Measurements from ENCODE around the gene PRICKLE4. TPM values are rescaled to one million over a fixed set of nuclear protein-coding genes. Genes with fewer than 3 reads are reported as not detected.

The PRICKLE4 gene
- total RNA-seq, 1 donor from 2014 or later: 0.41 TPM

GRCh38 chr6:41768545-41769308 is 11.9 kb upstream of the PRICKLE4 start:
- DNase-seq (ENCODE audit: low spot score in 2 of 2) (no peak), FAIRE-seq (no peak)

- DNase-seq (ENCODE audit: low spot score in 2 of 2) (no peak), FAIRE-seq (no peak)
These were observed 11.2 kb upstream of the PRICKLE4 start for GRCh38 chr6:41769376-41769775.

DNA sequence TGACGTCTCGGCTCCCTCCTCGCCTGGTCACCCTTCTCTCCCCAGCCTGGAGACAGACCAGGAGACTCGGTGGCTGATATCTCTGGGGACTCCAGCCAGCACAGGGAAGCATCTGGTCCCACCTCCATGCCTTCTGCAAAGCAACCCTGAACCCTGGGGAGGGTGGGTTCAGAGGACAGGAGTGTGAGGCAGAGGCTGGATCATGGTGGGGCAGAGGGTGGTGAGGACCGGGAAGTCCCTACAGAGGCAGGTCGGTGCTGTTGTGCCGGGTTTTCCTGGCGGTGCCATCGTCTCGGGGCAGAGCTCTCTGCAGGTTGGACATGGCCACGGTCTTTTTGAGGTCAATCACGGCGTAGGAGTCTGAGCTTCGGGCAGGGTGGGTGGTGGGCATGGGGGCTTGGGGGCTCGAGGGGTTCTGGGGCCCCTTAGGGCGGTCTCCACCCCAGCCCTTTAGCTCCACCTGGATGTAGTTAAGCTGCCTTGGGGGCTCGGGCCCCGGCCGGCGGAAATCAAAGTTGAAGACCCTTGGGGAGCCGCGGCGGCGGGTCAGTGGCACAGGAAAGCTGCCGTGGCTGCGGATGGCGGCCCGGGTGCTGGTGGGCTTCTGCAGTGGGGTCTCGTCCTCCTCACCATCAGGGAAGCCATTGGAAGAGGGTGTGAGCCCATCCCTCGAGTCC is 10.1 kb upstream of the PRICKLE4 start:
- DNase-seq (ENCODE audit: low spot score in 2 of 2): no peak
- no peak for FAIRE-seq

DNA sequence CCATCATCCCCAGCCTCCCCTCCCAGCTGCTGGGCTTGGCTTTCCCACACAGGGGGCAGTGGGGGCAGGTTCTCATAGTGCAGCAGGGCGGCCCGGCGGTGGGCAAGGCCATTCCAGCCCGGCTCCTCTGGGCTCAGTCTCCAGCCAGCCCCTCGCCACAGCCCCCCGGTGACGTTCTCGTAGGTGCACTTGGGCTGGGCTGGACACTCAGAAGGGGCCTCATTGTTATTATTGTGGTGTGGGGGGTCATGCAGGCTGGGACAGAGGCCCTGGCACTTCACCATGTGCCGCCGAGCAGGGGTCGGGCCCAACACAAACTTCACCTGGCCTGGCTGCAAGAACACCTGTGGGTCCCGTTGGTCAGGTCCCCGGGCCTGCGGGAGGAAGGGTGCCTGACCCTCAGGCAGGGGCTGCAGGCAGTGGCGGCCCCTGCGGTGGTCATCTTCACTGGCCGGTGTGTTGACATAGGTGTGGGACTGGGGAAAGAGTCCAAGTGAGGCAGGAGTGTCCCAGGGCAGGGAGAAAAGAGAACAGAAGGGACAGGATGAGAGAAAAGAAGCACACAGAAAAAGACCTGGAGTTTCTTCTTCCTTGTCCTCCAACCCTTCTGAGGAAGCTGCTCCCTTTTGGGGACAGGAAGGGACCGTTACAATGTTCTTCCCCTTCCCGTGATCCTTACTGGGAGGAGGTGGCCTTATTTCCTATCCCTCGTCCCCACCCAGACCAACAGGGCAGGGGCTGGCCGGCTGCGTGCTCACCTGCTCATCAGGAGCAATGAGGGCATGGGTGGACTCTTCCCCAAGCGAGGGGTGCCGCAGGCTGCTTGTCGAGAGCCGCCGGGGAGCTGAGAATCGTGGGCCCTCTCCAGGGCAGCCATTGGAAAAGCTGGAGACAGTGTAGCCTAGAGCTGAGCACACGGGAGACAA is 9.3 kb upstream of the PRICKLE4 start:
- DNase-seq (ENCODE audit: low spot score in 2 of 2): no peak
- no peak for FAIRE-seq

- FAIRE-seq: no peak
- DNase-seq (ENCODE audit: low spot score in 2 of 2): no peak
These were observed 5.7 kb upstream of the PRICKLE4 start for GRCh38 chr6:41774841-41775240.

DNA sequence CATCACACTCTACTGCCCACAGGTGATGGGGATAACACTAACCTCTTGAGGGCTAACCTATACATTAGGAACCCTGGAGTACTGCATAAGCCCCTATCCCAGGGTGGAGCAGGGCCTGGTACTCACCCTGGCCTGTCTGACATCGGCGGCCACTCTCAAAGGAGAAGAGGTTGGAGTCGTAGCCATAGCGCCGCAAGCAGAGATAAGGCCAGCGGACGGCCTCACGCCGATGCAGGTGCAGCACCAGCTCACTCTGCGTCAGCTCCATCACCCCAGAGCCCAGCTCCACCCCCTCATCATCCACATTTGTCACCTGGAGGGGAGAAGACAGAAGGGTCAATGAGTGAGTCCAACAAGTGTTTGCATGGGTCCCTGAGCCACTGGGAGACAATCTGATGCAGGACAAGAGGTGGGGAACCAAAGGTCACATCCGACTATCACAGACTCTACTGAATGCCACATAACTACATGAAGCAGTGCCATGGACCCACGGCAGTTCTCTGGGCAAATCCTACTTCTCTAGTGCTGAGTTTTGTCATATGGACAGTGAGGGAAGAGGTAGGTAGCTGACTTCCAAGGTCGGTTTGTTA is 5.2 kb upstream of the PRICKLE4 start:
- DNase-seq (ENCODE audit: low spot score in 2 of 2) (no peak), FAIRE-seq (no peak)

- DNase-seq (ENCODE audit: low spot score in 2 of 2): no peak
- no peak for FAIRE-seq
These were observed 2.9 kb upstream of the PRICKLE4 start for GRCh38 chr6:41777551-41778285.

DNA sequence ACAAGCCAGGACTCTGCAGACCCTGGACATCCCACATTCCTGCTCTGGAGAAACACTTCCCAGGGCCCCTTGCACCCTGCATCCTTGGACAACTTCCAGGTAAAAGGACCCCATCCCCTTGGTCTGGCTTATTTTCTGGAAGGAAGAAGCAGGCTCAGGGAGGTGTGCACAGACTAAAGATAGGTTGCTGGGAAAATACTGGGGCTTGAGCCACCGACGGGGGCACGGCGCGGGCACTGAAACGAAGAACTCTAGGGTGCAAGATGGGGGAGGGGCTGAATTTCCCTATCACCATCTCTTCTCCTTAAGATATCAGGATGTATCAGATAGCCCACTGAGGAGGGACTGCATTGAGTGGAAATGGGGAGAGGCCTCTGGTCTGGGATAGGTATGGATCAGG is 1.7 kb upstream of the PRICKLE4 start:
- FAIRE-seq: no peak
- no peak for DNase-seq (ENCODE audit: low spot score in 2 of 2)

DNA sequence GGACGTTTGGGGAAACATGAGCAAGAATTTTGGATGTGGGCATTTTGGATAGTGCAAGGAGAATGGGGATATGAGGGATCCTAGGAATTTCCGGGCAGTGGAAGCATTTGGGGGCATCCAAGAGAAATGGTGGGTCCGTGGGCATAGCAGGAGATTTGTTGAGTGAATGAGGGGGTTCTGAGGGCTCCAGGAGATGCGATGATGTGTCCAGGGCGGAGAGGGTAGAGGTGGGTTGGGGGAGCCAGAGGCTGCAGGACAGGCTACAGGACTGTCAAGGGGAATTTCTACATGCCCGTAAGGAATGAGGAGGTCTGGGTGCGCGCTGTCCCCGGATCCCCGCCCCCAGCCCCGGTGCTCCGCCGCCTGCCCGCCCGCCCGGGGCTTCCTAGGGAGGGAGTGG is 1.2 kb upstream of the PRICKLE4 start:
- FAIRE-seq (no peak), DNase-seq (ENCODE audit: low spot score in 2 of 2) (no peak)

GRCh38 chr6:41779788-41780550 is 613 bp upstream of the PRICKLE4 start, which contains the start of gene FRS3:
Gene FRS3 (minus strand): TSS chr6:41779900. CDS start chr6:41776987, 2,913 bp downstream.
- FAIRE-seq: no peak

DNA sequence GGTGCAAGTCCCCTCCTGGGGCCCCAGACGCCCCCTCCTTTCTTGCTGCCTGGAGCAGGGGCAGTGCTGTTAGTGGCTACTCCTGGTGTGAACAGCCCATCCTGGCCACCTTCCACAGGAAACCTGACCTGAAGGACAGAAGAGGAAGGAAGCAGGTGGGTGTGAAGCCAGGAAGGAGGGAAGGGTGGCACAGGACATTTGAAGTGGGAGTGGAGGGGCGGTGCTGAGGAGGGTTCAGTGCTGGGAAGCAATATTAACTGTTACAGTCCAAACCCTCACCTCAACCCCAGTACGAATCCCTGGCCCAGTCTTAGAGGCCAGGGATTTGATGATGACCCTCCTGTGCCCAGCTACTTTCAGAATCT is 766 bp downstream of the PRICKLE4 start:
- DNase-seq (ENCODE audit: low spot score in 2 of 2): no peak
- FAIRE-seq: no peak

More at GRCh38 chr6:41779788-41780550, 613 bp upstream of the PRICKLE4 start, which contains the start of gene FRS3:
- DNase-seq (ENCODE audit: low spot score in 2 of 2): peak; percentile 99

DNA sequence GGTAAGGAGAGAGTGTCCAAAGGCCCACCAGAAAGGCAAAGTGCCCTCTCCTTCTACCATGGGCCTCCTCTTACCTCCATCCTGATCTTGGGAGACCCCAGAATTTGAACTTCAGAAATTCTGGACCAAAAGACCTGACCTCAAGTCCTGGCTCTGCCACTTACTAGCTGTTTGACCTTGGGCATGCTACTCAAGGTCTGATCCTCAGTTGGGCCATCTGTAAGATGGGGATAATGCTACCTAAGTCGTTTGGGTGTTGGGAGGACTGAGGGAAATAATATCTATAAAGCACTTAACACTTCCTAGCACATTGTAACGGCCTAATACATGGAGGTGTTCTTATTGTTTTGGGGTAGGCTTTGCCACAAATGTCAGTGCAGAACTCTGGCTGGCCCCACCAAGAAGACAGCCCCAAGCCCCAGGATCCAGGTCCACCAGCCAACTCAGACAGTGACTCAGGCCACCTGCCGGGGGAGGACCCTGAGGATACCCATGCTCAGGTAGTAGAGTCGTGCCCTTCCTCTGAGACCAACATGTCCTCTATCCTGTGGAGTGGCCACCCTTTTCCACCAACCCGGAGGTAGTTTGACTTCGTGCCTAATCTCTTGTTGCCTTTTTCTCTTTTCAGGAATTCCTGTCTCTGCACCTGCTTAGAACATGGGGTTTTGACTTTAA is 2.7 kb downstream of the PRICKLE4 start:
- FAIRE-seq: no peak

DNA sequence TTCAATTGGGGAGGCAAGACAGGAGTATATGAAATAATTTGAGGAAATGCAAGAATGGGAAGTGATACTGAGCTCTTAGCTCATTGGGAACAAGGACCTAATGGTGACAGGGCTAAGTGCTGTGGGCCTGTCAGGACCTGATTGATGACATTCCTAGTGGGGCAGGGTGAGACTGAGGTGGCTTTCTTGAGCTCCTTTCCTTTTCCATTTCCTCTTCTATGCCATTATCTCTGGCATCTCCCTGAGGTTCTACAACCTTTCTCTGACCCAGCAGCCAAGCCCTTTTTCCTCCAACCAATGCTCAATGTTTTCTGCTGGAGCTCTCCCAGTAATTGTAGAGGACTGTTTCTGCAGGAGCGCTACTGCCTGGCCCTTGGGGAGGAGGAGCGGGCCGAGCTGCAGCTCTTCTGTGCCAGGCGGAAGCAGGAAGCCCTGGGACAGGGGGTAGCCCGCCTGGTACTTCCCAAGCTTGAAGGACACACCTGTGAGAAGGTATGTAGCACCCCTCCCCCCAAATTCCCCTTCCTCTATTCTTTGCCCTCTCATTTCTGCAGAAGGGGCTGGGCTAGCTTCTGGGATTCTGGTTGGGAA is 4.1 kb downstream of the PRICKLE4 start:
- FAIRE-seq (no peak), DNase-seq (ENCODE audit: low spot score in 2 of 2) (no peak)

More for the DNA sequence above, 2.7 kb downstream of the PRICKLE4 start:
- DNase-seq (ENCODE audit: low spot score in 2 of 2): no peak

DNA sequence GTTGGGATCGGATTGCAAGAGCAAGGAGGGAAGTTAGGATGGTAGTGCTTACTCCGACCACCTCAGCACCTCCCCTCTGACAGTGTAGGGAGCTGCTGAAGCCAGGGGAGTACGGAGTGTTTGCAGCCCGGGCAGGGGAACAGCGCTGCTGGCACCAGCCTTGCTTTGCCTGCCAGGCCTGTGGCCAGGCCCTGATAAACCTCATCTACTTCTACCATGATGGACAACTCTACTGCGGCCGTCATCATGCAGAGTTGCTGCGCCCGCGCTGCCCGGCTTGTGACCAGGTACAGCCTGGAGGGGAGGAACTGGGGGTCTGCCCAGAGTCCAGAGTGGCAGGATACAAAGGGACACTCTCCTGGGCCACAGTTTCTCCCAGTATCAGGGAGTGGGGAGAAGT is 4.7 kb downstream of the PRICKLE4 start:
- DNase-seq (ENCODE audit: low spot score in 2 of 2): no peak
- no peak for FAIRE-seq

DNA sequence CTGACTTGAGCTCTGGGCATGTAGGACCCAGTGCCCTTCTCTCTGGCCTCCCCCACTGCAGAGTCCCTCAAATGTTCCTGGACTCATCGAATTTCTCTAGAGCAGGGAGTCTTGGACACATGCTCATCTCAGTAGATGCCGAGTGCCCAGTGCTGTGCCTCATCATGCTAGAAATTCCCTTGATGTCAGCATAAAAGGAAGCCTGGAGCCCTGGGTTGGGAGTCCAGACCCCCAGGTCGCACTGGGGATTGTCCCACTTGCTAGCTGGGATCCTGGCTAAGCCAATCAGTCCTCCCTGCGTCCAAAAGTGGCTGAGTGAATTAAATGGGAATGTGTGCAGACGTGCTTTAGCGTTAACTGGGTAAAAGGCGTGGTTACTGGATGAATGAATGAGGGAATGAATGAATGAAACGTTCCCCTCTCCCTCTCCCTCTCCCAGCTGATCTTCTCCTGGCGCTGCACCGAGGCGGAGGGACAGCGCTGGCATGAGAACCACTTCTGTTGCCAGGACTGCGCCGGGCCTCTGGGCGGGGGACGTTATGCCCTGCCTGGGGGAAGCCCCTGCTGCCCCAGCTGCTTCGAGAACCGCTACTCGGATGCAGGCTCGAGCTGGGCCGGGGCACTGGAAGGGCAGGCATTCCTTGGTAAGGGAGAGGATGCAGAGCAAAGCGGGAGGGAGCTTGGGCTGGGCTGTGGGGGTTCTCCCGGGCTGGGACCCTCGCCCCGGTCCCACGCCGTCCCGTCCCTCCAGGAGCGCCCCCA is 5.3 kb downstream of the PRICKLE4 start:
- DNase-seq (ENCODE audit: low spot score in 2 of 2) (no peak), FAIRE-seq (no peak)

DNA sequence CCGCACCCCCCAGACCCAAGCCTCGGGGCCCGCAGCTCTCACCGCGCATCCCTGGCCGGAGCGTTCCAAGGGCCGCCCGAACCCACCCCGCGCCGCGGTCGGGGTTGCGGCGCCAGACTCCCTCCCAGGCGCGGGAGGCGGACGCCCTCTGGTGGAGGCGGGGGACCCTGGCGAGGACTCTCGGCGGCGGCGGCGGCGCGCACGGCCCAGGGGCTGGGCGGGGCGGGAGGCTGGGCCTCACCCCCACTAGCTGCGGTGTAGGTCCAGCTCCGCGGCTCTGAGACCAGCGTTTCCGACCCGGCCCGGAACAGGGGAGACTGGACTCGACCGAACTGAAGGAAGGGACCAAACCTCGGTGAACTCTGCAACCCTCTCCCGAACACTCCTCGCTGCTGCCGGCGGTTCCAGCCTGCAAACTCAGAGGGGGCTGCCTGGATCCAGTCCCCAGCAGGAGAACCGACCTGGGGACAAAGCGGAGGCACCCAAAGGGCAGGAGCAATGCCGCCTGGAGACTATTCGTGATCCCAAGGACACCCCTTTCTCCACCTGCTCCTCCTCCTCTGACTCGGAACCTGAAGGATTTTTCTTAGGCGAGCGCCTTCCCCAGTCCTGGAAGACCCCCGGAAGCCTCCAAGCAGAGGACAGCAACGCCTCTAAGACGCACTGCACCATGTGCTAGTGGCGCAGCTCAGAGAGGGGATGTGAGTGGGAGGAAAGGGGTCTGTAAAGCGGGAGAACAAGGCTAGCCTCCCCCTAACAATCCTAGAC is 6.1 kb downstream of the PRICKLE4 start:
- FAIRE-seq: no peak
- peak; percentile 90 for DNase-seq (ENCODE audit: low spot score in 2 of 2)

Data from frontal cortex (tissue), 4 donors.